GM18498 (cell line): ENCODE data around the gene MTCL1.

Experiments
- ATAC-seq: cut with Tn5 transposase; IDR thresholded peaks from one replicate; pipeline ENCODE4 v1.9.1; 2021; ENCODE audit warnings: mild to moderate bottlenecking, moderate library complexity; ENCODE audit not compliant: unreplicated experiment

The MTCL1 gene

DNA sequence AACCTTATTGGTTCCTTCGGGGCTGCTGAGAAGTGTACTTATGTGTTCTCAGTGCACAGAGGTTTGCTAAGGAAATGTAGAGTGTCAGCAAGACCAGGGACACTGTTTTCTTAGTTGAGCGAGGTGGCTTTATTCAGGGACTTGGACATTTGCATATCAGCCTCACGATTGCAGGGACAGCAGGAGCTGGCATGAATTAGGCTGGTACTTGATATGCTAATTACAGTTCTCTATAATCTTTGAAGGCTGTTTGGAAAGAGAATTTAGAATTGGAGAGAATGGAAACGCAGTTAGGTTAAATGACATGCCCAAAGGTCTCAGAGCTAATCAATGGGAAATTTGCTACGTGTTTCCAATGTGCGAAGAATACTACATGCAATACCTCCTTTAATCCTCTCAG lies 18.7 kb upstream of the MTCL1 start:
- ATAC-seq = no peak

DNA sequence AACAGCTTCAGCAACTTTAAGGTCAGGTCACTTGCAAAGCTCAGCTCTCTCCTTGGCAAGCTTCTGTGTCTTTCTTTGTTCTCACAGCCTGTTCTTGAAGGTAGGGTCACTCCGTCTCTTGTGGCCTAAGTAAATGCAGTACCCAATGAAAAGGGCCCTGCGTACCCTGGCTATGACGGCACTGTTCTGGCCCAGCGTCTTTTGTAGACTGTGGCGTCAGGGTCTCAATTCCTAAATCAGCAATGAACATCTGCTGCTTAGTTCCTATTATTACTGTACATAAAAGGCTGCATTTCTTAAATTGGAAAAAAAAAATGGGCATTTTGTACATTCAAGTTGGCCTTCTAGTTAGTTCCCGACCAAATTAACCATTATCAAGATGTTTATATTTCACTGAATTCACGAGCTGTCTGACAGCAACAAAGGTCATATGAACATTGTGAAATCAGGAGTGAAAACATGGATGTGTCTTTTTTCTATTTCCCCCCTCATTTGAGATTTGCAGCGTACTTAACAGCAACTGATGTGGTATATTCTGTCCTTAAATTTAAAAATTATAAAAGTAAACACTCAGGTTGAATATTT lies 17.0 kb upstream of the MTCL1 start:
- ATAC-seq = no peak

DNA sequence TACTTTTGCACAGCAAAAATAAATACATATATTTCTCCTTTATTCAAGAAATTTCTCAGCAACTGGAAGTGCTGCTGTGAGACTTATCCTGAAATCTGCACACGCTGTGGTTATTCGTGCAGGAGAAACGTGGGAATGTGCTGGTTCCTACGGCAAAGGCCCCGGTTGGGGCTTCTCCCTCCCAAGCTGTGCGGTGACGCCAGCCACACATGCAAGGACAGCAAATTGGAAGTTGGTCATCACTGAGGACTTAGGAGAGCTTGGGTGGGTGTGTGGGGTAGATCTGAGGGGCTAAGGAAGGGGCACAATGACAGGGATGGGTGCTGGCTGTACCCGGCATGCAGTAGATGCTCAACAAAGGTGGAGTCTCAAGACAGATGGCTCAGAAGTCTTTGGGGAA lies 16.5 kb upstream of the MTCL1 start:
- ATAC-seq = no peak

DNA sequence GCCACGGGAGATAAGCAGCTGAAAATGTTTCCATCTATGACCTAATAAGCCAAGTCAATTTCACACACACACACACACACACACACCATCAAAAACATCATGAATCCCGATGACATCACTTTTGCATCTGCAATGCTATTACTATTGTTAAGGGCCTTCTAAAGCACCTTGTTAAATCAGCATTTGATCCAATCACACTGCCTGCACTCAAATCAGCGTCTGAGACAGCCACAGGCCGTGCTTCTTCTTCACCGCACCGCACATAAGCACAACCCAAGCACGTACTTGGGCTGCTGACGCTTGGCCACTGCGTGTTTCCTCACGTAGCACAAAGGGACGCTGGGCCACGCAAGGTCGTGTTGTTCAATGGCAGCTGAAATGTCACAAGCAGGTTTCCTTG lies 15.8 kb upstream of the MTCL1 start:
- ATAC-seq = no peak

DNA sequence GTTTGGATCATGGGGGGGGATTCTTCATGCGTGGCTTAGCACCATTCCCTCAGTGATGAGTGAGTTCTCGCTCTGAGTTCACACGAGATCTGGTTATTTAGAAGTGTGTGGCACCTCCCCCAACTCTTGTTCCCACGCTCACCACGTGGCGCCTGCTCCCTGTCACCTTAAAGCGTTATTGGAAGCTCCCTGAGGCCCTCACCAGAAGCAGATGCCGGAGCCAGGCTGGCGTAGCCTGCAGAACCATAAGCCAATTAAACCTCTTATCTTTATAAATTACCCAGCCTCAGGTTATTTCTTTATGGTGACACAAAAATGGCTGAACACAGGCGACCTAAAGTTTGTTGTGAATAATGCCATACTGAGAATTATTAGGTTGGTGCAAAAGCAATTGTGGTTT lies 10.5 kb upstream of the MTCL1 start:
- ATAC-seq = no peak

DNA sequence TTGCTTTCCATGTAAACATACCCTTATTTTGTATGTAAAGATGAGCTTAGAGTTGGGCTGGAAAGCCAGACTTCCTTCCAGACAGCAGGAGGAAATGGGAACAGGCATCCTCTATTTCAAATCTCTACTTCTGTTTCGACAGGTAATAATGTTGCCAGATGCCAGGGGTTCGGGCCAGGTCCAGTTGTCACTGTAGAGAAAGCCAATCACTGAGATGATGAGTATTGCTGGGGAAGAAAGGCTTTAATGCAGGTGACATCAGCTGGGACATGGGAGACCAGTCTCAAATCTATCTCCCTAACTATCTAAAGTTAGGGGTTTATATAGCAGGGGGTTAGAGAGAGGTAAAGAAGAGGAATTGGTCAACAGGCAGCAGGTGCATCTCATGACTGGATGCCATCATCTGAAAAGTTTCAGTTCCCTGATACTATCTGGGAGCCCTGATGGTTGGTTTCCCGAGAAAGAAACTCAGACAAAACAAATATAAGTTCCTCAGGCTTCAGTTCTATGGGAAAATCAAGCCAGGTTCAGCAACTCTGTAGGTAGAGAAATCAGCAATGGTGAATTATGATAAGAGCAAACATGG lies 9.3 kb upstream of the MTCL1 start:
- ATAC-seq = no peak

DNA sequence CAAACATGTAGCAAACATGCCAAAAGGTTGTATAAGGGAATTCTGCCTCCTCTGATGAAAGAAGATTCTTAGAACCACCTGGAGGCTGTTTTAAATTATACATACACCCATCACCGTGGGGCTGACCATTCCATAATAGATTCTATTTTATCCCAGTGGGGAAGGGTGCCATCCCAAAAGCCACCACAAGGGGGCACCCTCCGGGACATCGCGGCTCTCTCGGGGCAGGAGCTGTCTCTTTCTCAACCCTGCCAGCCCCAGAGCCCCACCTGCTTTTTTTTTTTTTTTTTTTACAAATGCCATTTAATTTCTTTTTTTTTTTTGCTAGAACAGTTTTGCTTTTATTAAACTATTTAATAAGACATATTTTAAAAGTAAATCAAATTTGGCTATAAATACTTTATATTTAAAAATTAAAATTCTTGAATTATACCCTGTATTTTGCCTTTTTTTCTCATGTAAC lies 8.6 kb upstream of the MTCL1 start:
- peak; percentile 61 for ATAC-seq

DNA sequence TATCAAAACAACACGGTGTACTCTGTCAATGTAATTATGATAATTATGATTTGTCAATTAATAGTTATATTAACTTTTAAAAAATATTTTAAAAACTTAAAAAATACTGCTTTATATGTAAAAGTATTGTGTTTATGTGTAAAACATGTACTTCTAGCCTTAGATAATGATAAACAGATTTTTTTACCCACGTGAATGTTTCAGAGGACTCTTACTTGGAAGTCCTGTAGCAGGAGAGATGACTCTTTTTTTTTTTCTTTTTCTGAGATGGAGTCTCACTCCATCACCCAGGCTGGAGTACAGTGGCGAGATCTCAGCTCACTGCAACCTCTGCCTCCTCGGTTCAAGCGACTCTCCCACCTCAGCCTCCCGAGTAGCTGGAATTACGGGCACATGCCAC lies 6.2 kb upstream of the MTCL1 start:
- no peak for ATAC-seq

DNA sequence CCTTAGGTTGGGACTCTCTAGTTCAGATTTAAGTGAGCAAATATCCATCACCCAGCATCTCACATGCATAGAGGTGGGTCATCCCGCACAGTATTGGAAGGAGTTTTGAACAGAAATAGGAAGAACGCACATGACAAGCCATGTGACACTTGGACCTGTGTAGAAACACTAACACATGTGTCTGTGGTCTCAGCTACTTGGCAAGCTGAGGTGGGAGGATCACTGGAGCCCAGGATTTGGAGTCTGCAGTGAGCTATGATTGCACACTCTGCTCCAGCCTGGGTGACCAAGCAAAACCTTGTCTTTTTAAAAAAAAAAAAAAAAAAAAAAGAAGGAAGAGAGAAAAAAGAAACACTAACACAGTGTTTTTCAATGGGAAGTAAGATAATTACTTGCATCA lies 5.4 kb upstream of the MTCL1 start:
- ATAC-seq = no peak

DNA sequence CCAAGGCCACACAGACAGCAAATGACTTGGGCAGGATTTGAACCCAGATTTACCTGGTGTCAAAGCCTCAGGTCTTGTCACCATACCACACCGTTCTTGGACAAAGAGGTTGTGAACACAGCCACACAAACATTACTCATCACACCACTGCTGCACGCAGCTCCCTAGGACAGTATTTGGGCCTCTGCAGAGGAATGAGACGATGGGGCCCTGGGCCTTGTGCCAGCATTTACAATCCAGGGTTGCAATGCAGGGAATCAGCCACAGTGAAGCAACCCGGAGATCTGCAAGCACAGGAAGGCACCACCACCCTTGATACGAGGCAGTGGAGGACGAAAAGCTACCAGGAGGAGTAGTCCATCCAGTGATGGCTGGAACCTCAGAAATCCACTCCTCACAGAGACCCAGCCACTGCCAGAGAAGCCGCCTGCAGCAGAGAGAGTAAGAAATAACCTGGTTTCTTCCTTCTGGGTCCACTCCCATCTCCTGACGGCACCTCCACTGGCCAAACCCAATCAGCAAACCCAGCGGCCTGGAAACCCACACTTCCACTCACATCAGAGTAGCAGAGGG lies 3.7 kb upstream of the MTCL1 start:
- ATAC-seq = no peak

DNA sequence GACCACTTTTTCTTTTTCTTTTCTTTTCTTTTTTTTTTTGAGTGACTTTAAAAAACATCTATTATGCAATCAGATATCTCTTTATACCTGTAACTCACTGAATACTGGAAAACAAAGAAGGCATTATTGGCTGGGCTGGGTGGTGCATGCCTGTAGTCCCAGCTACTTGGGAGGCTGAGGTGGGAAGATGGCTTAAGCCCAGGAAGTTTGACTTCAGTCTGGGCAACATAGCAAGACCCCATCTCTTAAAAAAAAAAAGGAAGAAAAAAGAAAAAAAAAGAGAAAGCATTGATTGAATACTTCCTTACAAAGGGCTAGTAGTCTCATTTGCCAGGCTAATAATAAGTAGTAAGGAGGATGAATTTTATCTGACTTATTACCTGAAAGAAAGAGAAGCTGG lies 2.7 kb upstream of the MTCL1 start:
- no peak for ATAC-seq

DNA sequence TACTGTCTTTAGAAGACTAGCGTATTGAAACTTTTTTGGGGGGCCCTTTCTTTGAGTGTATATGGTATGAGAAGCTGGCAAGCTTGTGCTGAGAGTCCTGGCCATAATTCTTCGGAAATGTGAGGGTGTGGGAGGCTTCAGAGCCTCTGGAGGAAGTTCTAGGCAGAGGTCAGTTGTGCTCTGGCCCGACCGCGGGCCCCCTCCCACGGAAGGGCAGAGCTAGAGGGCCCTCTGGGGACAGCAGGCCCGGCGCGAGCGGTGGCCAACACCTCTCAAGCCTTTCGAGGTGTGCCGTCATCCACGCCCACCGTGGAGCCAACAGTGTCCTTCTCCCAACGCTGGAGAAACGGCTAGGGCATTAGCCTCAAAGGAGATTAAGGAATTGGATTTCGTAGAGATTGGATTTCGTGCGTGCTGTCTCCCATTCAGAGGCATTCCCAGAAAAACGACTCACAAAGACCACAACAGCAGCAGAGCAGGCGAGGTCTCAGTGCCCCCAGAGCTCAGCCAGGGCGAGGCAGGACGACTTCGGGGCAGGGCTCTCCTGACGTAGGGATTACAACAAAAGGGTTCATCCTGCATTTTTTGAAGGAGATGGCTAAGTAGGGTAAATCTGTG lies 2.2 kb upstream of the MTCL1 start:
- no peak for ATAC-seq

DNA sequence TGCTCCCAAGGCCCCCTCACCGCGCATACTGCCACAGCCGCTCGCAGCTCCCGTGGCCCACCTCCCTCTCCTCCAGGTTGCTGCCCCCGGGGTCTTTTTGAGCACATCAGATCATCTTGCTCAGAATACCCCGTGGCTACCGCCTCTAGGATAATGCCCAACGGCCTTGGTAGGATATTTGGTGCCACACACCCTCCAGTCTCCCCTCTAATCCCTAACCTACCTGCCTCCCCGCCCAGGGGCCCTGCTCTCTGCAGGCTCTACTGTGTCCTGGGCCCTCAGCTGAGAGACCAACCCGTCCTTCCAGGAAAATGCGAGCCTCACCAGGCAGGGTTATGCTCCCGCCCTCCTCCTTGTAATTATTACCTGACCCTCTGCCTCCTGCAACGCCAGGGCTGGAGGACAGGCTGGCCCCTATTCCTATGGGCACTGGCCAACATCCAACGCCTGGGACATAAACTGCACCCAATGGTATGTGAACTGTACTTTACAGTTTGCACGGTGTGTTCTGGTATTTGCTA lies 1.5 kb upstream of the MTCL1 start:
- no peak for ATAC-seq

DNA sequence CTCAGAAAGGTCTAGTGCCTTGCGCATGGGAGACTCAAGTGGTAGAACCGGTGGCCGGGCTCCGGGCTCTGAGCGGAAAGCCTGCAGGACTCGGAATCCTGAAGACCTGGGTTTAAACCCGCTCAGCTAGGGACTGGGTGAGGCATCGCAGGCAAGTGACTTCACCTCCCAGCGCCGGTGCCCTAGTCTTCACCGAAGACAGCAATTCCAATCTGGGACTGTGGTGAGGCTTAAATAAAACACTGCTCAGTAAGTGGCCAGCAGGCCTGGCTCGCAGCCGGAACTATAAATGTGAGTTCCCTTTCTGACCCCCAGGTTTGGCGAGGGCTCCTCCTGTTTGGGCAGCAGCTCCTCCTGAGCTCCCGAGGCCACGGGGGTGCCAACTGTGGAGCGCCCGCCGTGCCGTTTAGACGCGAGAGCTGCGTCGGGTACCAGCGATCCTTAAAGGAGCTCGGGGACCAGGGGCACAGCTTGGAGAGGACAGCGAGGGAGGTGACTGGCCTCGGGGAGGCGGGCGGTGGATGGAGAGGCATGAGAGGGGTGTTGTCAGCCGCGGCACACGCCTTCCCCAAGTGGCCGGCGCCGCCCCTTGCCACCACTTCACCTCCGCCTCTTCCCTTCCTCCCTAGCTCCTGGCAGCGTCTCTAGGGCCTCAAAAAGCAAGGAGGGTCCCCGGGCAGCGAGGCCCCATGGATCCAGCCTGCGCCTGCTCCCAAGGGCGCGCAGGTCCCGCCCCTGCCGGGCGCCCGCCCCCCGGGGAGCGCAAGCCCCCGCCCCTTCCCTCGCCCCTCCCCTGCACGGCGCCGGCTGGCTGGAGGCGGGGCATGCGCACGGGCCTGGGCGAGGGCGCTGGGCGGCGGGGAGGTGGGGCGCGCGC lies 757 bp upstream of the MTCL1 start:
- ATAC-seq = peak; percentile 91

DNA sequence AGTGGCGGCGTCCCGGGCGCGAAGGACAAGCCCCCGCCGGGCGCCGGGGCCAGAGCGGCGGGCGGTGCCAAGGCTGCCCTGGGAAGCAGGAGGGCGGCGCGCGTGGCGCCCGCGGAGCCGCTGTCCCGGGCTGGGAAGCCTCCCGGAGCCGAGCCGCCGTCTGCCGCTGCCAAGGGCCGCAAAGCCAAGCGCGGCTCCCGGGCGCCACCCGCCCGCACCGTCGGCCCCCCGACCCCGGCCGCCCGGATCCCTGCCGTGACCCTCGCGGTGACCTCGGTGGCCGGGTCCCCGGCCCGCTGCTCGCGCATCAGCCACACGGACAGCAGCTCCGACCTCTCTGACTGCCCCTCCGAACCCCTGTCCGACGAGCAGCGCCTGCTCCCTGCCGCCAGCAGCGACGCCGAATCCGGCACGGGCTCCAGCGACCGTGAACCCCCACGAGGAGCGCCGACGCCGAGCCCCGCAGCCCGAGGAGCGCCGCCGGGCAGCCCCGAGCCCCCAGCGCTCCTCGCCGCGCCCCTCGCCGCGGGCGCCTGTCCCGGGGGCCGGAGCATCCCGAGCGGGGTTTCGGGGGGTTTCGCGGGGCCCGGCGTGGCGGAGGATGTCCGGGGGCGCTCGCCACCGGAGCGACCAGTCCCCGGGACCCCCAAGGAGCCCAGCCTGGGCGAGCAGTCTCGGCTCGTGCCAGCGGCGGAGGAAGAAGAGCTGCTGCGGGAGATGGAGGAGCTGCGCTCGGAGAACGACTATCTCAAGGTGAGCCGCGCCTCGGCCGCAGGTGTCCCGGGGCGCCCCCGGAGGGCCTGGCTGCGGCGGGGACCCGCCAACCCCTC lies 820 bp downstream of the MTCL1 start:
- no peak for ATAC-seq

DNA sequence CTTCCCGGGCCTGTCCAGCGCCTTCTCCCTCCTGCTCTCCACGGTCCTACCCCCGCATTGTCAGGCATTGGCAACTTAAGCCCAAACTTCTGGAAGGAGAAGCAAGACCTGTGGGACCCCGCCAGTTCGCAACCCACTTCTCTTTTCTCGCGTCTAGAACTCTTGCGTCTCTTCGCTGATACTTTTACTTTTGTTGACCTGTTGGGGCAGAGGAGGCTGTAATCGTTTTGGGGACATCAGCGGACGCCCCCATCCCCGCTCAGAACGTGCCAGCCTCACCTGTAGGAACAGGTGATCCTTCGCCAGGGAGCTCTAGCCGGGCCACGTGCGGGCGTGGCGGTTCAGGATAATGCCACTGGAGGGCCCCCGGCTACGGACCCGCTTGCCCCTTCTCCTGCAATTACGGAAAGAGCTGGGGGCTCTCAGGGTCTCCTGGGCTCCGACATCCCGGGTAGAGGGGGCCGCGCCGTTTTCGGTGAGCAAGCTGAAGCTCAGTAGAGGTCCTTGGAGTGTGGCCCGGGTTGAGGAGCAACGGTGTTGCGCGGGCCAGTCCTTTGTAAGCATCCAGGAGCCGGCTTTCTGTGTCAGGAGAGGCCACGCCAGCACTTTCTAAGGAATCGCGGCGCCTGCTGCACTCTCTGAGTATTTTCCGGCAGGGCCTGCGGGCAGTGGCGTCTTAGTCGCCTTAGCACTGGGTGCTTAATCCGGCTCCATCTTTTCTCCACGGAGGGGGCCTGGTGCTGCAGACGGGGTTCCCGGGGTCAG lies 1.6 kb downstream of the MTCL1 start:
- no peak for ATAC-seq

DNA sequence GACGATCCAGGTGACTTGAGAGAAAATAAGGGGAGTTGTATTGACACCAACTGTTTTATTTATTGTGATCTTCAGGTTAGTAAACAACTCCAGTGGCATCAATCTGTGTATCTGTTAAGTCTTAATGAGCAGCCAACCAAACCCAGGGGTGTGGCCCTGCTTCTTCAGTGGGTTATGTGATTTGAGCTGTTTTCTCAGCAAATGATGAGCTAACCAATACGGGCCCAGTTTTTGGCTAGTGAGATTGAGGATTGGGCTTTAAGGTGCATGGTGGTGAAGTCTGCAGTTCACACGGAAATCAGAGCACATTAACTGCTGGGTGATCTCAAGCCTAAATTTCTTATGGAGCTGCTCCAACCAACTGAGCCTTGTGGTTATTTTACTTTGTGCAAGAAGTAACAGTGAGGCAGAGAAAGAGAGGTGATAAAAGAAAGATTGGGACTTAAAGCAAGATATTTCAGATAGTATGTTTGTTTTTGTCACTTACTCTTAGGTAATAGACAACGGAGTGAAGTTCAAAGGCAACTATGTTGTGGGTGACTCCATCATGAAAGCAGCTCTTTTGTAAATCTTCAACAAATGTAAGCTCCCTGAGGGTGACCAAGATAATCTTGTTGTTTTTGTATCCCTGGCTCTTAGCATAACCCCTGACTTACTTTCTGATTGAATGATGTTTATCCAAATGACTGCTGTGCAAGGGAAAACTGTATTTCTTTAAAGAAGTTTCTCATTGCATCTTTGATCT lies 2.4 kb downstream of the MTCL1 start:
- ATAC-seq = no peak

DNA sequence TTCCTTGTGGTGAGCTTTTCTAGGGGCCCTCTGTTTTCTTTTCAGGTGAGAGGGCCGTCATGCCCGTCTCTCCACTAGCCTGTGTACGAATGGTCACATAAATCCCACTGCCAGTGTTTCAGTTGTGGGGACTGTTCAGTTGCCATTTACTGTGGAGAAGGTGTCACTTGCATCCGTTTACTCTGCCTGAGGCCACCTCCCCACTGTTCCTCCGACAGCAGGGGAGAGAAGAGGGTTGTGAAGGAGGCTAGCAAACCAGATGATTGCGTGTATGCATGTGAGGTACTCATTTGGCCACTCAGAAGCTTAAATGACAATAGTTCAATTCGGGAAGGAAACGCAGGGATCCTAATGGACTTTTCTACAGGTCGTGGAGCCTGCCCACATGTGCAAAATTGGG lies 3.3 kb downstream of the MTCL1 start:
- no peak for ATAC-seq
